Umbilical cord (tissue), 2 donors: ENCODE data around the gene CRTC3. TPM values are rescaled to one million over a fixed set of nuclear protein-coding genes. Genes with fewer than 3 reads are reported as not detected.
"Not testable (repeated sequence)": the region's sequence is repeated elsewhere in the genome, so short reads cannot be mapped to it uniquely, and the experiment has no call there.

ENCODE experiments used
- DNase-seq: peaks from one replicate; pipeline ENCODE4 v3.0.0-alpha.2; 2015; ENCODE audit warnings: low spot score
- total RNA-seq: library from RNA; depleted of rRNA; stranded (reverse); fragments of >200 nt; gene quantifications from one replicate; pipeline ENCODE4 v1.2.3, GENCODE V29; 2014; ENCODE audit warnings: low replicate concordance; ENCODE audit not compliant: insufficient read depth

Gene CRTC3
- total RNA-seq, 1 donor from 2014 or later, result 40.0 TPM

GRCh38 chr15:90648137-90649070, 118.7 kb downstream of the CRTC3 start:
- peak; percentile 76 for DNase-seq

- DNase-seq, result peak; percentile 28
Measured at GRCh38 chr15:90650117-90650955, 120.6 kb downstream of the CRTC3 start.

- no peak for DNase-seq
Measured at GRCh38 chr15:90650956-90651689, 121.4 kb downstream of the CRTC3 start.

- no peak for DNase-seq
Measured at GRCh38 chr15:90654233-90655136, 124.8 kb downstream of the CRTC3 start.

- not testable (repeated sequence) for DNase-seq
Measured at GRCh38 chr15:90657520-90658172, 127.9 kb downstream of the CRTC3 start.

- no peak for DNase-seq
Measured at GRCh38 chr15:90659481-90659880, 129.8 kb downstream of the CRTC3 start.

GRCh38 chr15:90660195-90660998, 130.7 kb downstream of the CRTC3 start:
- DNase-seq, result peak; percentile 43

GRCh38 chr15:90660999-90661330, 131.2 kb downstream of the CRTC3 start:
- DNase-seq, result not testable (repeated sequence)

- DNase-seq, result not testable (repeated sequence)
Measured at GRCh38 chr15:90664081-90664461, 134.3 kb downstream of the CRTC3 start.

- peak; percentile 42 for DNase-seq
Measured at GRCh38 chr15:90664650-90665287, 135.0 kb downstream of the CRTC3 start.

- peak; percentile 82 for DNase-seq
Measured at GRCh38 chr15:90665288-90666134, 135.8 kb downstream of the CRTC3 start.

- no peak for DNase-seq
Measured at GRCh38 chr15:90666135-90666909, 136.6 kb downstream of the CRTC3 start.

GRCh38 chr15:90667073-90667754, 137.5 kb downstream of the CRTC3 start:
- no peak for DNase-seq

- not testable (repeated sequence) for DNase-seq
Measured at GRCh38 chr15:90667755-90668345, 138.1 kb downstream of the CRTC3 start.

GRCh38 chr15:90670631-90671030, 140.9 kb downstream of the CRTC3 start:
- DNase-seq, result not testable (repeated sequence)

GRCh38 chr15:90671216-90671615, 141.5 kb downstream of the CRTC3 start:
- DNase-seq, result no peak
